Measurements from ENCODE around the gene LIPC.

LIPC gene

GRCh38 chr15:58490888-58491473 lies 59.2 kb downstream of the LIPC start:
- Histone ChIP-seq H3K9ac (ENCODE audit: low read length) (no peak overlapping the region), H3K27me3 (ENCODE audit: control insufficient read depth, insufficient read depth, low read length) (no peaks in the 10 kb centered on the region), H3K4me1 (ENCODE audit: control insufficient read depth, low read depth, low read length) (no peaks in the 10 kb centered on the region), H3K4me3 (ENCODE audit: low read length) (no peak overlapping the region), H3K27ac (ENCODE audit: low read length) (no peak overlapping the region), H3K36me3 (ENCODE audit: control insufficient read depth, low read depth, low read length) (no peaks in the 10 kb centered on the region), H3K9me3 (ENCODE audit: control insufficient read depth, low read depth, low read length) (peaks cover 6% of the 10 kb centered on the region)

GRCh38 chr15:58491499-58492202 lies 59.9 kb downstream of the LIPC start:
- no peak overlapping the region for H3K27ac ChIP-seq (ENCODE audit: low read length)

DNA sequence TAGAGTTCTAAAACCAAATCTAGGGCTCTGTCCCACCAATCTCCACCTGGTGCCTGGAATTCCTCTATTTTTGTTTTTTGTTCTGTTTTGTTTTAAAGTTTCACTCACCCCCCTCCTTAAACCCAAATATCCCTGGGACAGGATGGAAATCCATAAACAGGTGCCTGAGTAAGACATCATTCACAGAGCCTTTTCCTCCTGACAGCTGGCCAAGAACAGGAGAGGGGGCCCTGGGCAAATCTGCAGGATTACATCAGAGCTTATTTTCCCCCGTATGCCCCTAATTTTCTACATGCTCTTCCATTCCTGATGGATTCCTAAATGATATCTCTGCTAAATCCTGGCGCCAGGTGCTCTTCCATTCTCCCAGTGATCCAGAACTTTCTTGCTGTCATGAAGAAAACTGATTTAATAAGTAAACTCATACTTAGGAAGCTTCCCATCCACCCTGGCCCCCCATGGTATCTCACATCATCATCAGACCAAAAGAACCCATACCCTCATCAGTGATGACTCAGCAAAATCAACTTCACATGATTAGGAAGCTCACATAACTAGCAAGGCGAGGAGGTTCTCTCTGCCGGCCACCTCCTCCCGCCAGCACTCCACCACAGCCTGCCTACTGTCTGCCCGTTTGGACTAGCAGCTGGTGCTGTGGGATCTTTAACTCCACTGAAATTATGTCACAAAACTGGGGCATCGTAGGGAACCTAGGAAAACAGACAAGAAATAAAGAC lies 61.0 kb downstream of the LIPC start:
- Histone ChIP-seq H3K9ac (ENCODE audit: low read length) (no peak overlapping the region), H3K27me3 (ENCODE audit: control insufficient read depth, insufficient read depth, low read length) (no peaks in the 10 kb centered on the region), H3K9me3 (ENCODE audit: control insufficient read depth, low read depth, low read length) (peaks cover 6% of the 10 kb centered on the region), H3K4me1 (ENCODE audit: control insufficient read depth, low read depth, low read length) (no peaks in the 10 kb centered on the region), H3K36me3 (ENCODE audit: control insufficient read depth, low read depth, low read length) (no peaks in the 10 kb centered on the region), H3K4me3 (ENCODE audit: low read length) (no peak overlapping the region), H3K27ac (ENCODE audit: low read length) (no peak overlapping the region)

More at GRCh38 chr15:58491499-58492202, 59.9 kb downstream of the LIPC start:
- Histone ChIP-seq H3K9ac (ENCODE audit: low read length) (no peak overlapping the region), H3K9me3 (ENCODE audit: control insufficient read depth, low read depth, low read length) (peaks cover 6% of the 10 kb centered on the region), H3K36me3 (ENCODE audit: control insufficient read depth, low read depth, low read length) (no peaks in the 10 kb centered on the region), H3K27me3 (ENCODE audit: control insufficient read depth, insufficient read depth, low read length) (no peaks in the 10 kb centered on the region), H3K4me1 (ENCODE audit: control insufficient read depth, low read depth, low read length) (no peaks in the 10 kb centered on the region), H3K4me3 (ENCODE audit: low read length) (no peak overlapping the region)

GRCh38 chr15:58494567-58494966 lies 62.8 kb downstream of the LIPC start:
- Histone ChIP-seq H3K36me3 (ENCODE audit: control insufficient read depth, low read depth, low read length) (no peaks in the 10 kb centered on the region), H3K9me3 (ENCODE audit: control insufficient read depth, low read depth, low read length) (peaks cover 3% of the 10 kb centered on the region), H3K9ac (ENCODE audit: low read length) (no peak overlapping the region), H3K4me3 (ENCODE audit: low read length) (no peak overlapping the region), H3K27me3 (ENCODE audit: control insufficient read depth, insufficient read depth, low read length) (no peaks in the 10 kb centered on the region), H3K4me1 (ENCODE audit: control insufficient read depth, low read depth, low read length) (no peaks in the 10 kb centered on the region), H3K27ac (ENCODE audit: low read length) (no peak overlapping the region)

GRCh38 chr15:58495891-58496408 lies 64.2 kb downstream of the LIPC start:
- Histone ChIP-seq H3K27me3 (ENCODE audit: control insufficient read depth, insufficient read depth, low read length) (no peaks in the 10 kb centered on the region), H3K9me3 (ENCODE audit: control insufficient read depth, low read depth, low read length) (no peaks in the 10 kb centered on the region), H3K4me1 (ENCODE audit: control insufficient read depth, low read depth, low read length) (no peaks in the 10 kb centered on the region), H3K4me3 (ENCODE audit: low read length) (no peak overlapping the region), H3K27ac (ENCODE audit: low read length) (no peak overlapping the region), H3K9ac (ENCODE audit: low read length) (no peak overlapping the region), H3K36me3 (ENCODE audit: control insufficient read depth, low read depth, low read length) (no peaks in the 10 kb centered on the region)

DNA sequence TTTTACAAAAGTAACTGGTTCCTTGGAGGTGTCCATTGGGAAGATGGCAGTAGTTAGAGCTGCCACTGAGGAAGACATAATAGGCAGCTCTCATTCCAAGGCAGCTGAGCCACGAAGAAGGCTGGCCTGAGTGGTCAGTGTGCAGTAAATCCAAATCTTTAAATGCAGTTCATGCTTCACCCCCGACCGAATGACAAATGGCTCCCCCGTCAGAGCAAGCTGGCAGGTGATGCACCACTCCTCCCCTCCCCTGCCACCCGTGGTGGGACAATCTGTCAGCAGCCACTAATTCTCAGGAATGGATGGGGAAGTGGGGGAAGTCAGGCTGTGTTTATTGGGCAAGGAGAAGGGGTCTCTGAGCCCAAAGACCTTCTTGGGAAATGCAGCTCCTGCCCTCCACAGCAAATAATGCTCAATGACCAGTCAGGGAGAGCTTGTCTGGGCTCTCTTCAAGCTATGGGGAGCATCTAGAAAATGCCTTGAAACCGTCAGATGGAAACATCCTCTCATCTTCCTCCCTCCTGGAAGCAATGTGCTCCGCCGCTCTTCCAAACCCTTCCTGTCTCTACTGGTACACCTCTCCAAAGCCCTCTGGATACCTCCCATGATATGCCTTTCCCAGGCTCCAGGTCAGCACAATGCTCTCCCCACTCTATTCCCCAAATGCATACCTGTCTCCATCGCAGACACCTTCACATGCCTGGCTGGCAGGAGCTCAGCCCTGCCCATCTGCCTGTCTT lies 65.4 kb downstream of the LIPC start:
- no peaks in the 10 kb centered on the region for H3K27me3 ChIP-seq (ENCODE audit: control insufficient read depth, insufficient read depth, low read length)
- no peak overlapping the region for H3K27ac ChIP-seq (ENCODE audit: low read length)
- no peaks in the 10 kb centered on the region for H3K36me3 ChIP-seq (ENCODE audit: control insufficient read depth, low read depth, low read length)
- H3K4me3 ChIP-seq (ENCODE audit: low read length) = no peak overlapping the region
- no peaks in the 10 kb centered on the region for H3K9me3 ChIP-seq (ENCODE audit: control insufficient read depth, low read depth, low read length)
- H3K4me1 ChIP-seq (ENCODE audit: control insufficient read depth, low read depth, low read length) = no peaks in the 10 kb centered on the region
- no peak overlapping the region for H3K9ac ChIP-seq (ENCODE audit: low read length)

- Histone ChIP-seq H3K9me3 (ENCODE audit: control insufficient read depth, low read depth, low read length) (no peaks in the 10 kb centered on the region), H3K4me3 (ENCODE audit: low read length) (no peak overlapping the region), H3K4me1 (ENCODE audit: control insufficient read depth, low read depth, low read length) (no peaks in the 10 kb centered on the region), H3K9ac (ENCODE audit: low read length) (no peak overlapping the region), H3K36me3 (ENCODE audit: control insufficient read depth, low read depth, low read length) (no peaks in the 10 kb centered on the region), H3K27ac (ENCODE audit: low read length) (no peak overlapping the region), H3K27me3 (ENCODE audit: control insufficient read depth, insufficient read depth, low read length) (no peaks in the 10 kb centered on the region)
Measured at GRCh38 chr15:58498821-58499580, 67.2 kb downstream of the LIPC start.

GRCh38 chr15:58501006-58501405 lies 69.2 kb downstream of the LIPC start:
- no peak overlapping the region for H3K27ac ChIP-seq (ENCODE audit: low read length)
- no peaks in the 10 kb centered on the region for H3K4me1 ChIP-seq (ENCODE audit: control insufficient read depth, low read depth, low read length)
- no peak overlapping the region for H3K4me3 ChIP-seq (ENCODE audit: low read length)
- H3K9ac ChIP-seq (ENCODE audit: low read length) = no peak overlapping the region
- H3K27me3 ChIP-seq (ENCODE audit: control insufficient read depth, insufficient read depth, low read length) = no peaks in the 10 kb centered on the region
- H3K36me3 ChIP-seq (ENCODE audit: control insufficient read depth, low read depth, low read length) = no peaks in the 10 kb centered on the region
- no peaks in the 10 kb centered on the region for H3K9me3 ChIP-seq (ENCODE audit: control insufficient read depth, low read depth, low read length)

DNA sequence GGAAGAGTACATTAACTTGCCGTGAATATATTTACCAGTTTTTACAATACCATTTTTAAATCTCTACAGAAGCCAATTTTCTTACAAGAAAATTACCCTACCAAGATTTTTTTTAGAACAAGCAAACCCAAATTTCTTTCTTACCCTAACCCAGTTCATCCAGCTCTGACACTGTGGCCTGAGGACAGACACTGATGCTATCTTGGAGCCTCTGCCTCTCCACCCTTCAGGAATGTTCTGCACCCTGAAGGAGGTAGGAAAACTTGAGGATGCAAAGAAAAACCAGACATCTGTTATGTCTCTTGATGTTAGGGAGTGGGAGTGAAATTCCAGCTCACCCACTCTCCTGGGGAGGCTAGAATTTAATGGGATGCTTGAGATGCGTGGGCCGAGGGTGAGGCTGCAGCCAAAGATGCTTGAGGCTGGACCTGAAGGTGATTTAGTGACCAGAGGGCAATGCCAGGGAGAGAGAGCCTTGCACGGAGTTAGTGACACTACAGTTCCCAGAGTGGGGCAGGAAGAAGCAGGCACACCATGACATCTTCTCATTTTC lies 69.9 kb downstream of the LIPC start:
- Histone ChIP-seq H3K27me3 (ENCODE audit: control insufficient read depth, insufficient read depth, low read length) (no peaks in the 10 kb centered on the region), H3K27ac (ENCODE audit: low read length) (no peak overlapping the region), H3K9me3 (ENCODE audit: control insufficient read depth, low read depth, low read length) (no peaks in the 10 kb centered on the region), H3K9ac (ENCODE audit: low read length) (no peak overlapping the region), H3K36me3 (ENCODE audit: control insufficient read depth, low read depth, low read length) (no peaks in the 10 kb centered on the region), H3K4me3 (ENCODE audit: low read length) (no peak overlapping the region), H3K4me1 (ENCODE audit: control insufficient read depth, low read depth, low read length) (no peaks in the 10 kb centered on the region)

DNA sequence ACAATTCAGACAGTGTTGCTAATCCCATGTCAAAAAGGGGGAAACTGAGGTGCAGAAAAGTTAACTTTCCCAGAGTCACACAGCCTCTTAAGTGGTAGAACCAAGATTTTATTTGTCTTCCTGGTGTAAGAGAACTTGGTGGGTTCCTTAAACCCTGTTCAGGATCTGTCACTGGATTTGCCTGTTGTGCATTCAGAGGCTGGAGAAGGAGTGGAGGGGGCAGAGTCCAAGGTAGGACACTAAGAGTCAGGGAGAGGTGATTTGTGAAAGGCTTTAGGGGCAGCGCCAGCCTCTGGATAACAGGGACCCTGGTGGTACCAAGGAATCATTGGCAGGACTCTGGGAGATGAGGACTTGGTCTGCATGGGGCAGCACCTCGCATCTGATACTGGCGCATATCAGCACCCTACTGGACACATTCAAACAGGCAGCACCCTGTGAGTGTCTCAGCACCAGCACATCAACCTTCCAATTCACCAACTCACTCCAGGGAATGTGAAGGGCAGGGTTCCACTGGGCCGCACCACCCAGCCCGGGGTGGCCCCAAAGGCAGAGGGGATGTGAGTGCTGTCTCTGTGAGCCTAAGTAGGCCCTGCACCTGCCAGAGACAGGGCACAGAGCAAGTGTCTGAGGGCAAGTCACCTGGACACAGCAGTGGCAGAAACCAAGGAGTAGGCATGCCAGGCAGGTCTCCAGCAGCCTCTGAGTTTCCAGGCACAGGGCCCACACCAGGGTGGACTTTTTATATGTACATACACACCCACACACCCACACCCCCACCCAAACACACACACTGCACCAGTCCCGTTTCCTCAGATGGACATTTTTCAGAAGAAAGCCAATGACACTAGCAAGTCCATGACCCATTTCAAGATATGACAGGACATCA lies 71.6 kb downstream of the LIPC start:
- no peaks in the 10 kb centered on the region for H3K9me3 ChIP-seq (ENCODE audit: control insufficient read depth, low read depth, low read length)
- H3K4me3 ChIP-seq (ENCODE audit: low read length) = no peak overlapping the region
- H3K27ac ChIP-seq (ENCODE audit: low read length) = no peak overlapping the region
- H3K9ac ChIP-seq (ENCODE audit: low read length) = no peak overlapping the region
- no peaks in the 10 kb centered on the region for H3K27me3 ChIP-seq (ENCODE audit: control insufficient read depth, insufficient read depth, low read length)
- H3K36me3 ChIP-seq (ENCODE audit: control insufficient read depth, low read depth, low read length) = no peaks in the 10 kb centered on the region
- H3K4me1 ChIP-seq (ENCODE audit: control insufficient read depth, low read depth, low read length) = no peaks in the 10 kb centered on the region

Data from iPS-18a (cell line).